GM21360 (cell line): Measurements from ENCODE around the gene TMEM161A.
A peak's percentile ranks its signal among the peaks of the same experiment; 100 is the strongest.
"Not testable (repeated sequence)": the region's sequence is repeated elsewhere in the genome, so short reads cannot be mapped to it uniquely, and the experiment has no call there.

ENCODE experiments used
- ATAC-seq: cut with Tn5 transposase; IDR thresholded peaks from one replicate; pipeline ENCODE4 v1.9.1; 2021; ENCODE audit warnings: mild to moderate bottlenecking, moderate library complexity; ENCODE audit not compliant: unreplicated experiment

The TMEM161A gene

GRCh38 chr19:19155495-19156219 lies 17.4 kb upstream of the TMEM161A start:
- peak; percentile 36 for ATAC-seq

GRCh38 chr19:19154768-19155494 lies 16.7 kb upstream of the TMEM161A start:
- no peak for ATAC-seq

- ATAC-seq: no peak
Observed at GRCh38 chr19:19152668-19153384, 14.5 kb upstream of the TMEM161A start.

- ATAC-seq: no peak
Observed at GRCh38 chr19:19151418-19151817, 13.1 kb upstream of the TMEM161A start.

GRCh38 chr19:19149435-19149834 lies 11.2 kb upstream of the TMEM161A start:
- ATAC-seq: no peak

- not testable (repeated sequence) for ATAC-seq
Observed at GRCh38 chr19:19148504-19148903, 10.2 kb upstream of the TMEM161A start.

GRCh38 chr19:19147344-19147743 lies 9.1 kb upstream of the TMEM161A start:
- ATAC-seq: no peak

- ATAC-seq: no peak
Observed at GRCh38 chr19:19146865-19147264, 8.6 kb upstream of the TMEM161A start.

- ATAC-seq: peak; percentile 58
Observed at GRCh38 chr19:19145684-19146608, 7.7 kb upstream of the TMEM161A start.

- no peak for ATAC-seq
Observed at GRCh38 chr19:19145281-19145680, 7.0 kb upstream of the TMEM161A start.

- ATAC-seq: no peak
Observed at GRCh38 chr19:19142347-19142746, 4.1 kb upstream of the TMEM161A start.

- no peak for ATAC-seq
Observed at GRCh38 chr19:19140476-19140875, 2.2 kb upstream of the TMEM161A start.

- ATAC-seq: no peak
Observed at GRCh38 chr19:19139876-19140229, 1.6 kb upstream of the TMEM161A start.

GRCh38 chr19:19137556-19138108 lies 646 bp downstream of the TMEM161A start:
- no peak for ATAC-seq

- not testable (repeated sequence) for ATAC-seq
Observed at GRCh38 chr19:19135713-19136112, 2.6 kb downstream of the TMEM161A start.

GRCh38 chr19:19134687-19135158 lies 3.6 kb downstream of the TMEM161A start:
- no peak for ATAC-seq

GRCh38 chr19:19133985-19134384 lies 4.3 kb downstream of the TMEM161A start:
- ATAC-seq: no peak

- no peak for ATAC-seq
Observed at GRCh38 chr19:19132912-19133311, 5.4 kb downstream of the TMEM161A start.

GRCh38 chr19:19131989-19132388 lies 6.3 kb downstream of the TMEM161A start:
- no peak for ATAC-seq

- no peak for ATAC-seq
Observed at GRCh38 chr19:19126102-19126501, 12.2 kb downstream of the TMEM161A start.
